Measurements from ENCODE around the gene GNL3L.
"Not testable (repeated sequence)": the region's sequence is repeated elsewhere in the genome, so short reads cannot be mapped to it uniquely, and the experiment has no call there.

GNL3L gene, protein sequence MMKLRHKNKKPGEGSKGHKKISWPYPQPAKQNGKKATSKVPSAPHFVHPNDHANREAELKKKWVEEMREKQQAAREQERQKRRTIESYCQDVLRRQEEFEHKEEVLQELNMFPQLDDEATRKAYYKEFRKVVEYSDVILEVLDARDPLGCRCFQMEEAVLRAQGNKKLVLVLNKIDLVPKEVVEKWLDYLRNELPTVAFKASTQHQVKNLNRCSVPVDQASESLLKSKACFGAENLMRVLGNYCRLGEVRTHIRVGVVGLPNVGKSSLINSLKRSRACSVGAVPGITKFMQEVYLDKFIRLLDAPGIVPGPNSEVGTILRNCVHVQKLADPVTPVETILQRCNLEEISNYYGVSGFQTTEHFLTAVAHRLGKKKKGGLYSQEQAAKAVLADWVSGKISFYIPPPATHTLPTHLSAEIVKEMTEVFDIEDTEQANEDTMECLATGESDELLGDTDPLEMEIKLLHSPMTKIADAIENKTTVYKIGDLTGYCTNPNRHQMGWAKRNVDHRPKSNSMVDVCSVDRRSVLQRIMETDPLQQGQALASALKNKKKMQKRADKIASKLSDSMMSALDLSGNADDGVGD

DNA sequence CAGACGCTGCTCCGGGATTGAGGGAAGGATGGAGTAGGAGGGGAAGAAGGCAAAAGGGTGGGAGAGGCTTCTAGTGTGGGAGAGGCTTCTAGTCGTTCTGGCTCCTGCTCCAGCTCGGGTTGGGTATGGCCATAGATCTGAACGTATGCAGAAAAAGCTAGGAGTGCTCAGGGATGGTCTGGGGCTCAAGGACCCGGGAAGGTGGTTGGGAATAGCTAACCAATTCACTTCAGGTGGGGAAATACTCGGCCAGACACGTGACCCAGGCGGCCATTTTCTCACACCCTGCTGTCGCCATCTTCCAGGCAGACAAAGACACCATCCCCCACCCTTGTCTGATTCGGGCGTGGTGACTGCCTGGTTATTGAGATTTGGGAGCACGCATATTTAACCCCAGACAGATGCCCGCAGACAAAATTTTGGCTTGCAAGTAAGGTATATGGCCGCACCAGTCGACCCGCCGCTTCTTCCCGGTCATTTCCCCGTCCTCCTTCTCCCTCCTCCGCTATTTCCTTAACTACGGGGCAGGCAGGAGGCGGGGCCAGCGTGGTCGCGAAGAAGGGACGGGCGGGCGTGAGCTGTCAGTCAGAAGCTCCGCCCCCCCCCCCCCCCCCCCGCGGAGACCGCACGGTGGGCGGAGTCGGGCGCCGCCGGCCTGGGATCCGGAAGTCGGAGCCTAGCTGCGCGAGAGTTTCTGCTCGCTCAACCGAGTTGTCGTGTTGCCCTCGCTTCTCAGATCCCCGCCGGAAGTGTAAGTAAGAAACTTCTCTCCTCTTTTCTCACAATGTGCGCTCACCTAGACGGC, at the start of gene GNL3L:
GNL3L (plus strand) TSS at position 668 of the 805 bp plus-strand sequence. CDS start 2,348 bp downstream, outside the sequence.
- DNase-seq (ENCODE audit: low spot score) = peak; percentile 88

DNA sequence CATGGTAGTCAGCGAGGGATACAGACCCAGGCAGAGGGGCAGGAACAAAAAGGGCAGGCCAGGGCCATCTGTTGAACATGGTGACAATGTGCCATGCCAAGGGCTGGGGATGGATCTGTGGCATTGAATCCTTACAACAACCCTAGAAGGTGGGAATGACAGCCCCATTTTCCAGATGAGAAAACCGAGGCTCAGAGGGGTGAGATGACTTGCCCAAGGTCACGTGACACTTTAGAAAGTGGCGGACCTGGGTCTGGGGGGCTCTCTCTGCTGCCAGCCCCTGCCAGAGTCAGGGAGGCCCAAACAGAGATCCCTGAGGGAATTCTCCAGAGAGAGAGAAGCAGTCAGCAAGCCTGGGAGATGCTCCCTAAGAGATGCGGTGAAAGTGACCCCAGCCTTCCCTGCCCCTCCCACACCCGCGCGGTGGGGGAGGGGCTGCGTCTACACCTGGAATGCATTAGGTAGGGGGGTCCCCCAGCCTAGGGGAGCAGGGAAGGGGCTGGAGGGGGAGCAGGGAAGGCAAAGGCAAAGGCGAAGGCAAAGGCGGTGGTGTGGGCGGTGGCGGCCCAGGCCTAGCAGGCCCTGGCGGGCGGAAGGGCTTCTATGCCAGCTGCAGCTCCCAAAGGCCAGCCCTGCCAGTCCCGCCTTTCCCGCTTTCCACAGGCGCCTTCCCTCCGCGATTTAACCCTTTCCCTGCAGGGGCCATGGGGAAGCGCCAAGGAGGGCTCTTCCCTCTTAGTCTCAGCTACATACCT, 47.0 kb upstream of the GNL3L start:
- no peak for DNase-seq (ENCODE audit: low spot score)

DNA sequence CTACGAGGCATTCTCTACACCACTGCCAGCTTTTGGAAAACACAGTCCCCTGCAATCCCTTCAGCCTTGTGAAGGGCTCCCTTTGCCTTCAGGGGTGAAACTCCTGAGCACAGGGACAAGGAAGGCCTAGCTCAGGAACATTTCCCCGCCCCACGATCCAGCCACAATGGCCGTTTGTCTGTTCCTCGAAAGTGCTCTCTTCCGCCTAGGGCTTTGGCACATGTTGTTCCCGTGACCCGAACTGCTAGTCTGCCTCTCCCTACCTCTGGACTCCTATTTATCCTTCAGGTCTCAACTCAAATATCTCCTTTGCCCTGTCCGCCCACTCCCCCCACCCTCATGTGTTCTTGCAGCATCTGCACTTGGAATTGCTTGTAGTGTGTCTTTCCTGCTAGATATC, 46.1 kb upstream of the GNL3L start:
- no peak for DNase-seq (ENCODE audit: low spot score)

DNA sequence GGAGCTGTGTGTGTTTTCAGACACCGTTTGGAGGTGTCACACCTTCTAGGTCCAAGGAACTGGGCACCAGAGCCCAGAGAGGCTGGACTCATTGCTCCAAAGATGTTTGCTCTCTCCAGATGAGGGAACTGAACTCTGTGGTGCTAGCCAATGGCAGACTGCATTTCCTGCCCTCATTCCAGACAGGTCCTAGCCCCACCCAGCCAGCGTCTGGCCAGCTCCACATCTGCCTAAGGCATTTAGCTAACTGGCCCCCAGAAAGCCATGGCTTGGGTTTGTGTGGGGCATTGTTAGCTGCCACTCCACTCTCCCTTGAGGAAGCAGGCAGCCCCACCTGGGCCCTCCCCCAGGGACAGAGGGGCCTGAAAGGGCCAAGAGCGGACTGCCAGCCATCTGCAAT, 45.4 kb upstream of the GNL3L start:
- DNase-seq (ENCODE audit: low spot score) = no peak

DNA sequence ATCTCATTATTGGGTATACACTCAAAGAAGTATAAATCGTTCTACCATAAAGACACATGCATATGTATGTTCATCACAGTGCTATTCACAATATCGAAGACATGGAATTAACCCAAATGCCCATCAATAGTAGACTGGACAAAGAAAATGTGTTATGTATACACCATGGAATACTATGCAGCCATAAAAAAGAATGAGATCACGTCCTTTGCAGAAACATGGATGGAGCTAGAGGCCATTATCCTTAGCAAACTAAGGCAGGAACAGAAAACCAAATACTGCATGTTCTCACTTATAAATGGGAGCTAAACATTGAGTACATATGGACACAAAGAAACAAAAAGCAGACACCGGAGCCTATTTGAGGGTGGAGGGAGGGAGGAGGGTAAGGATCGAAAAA, 40.2 kb upstream of the GNL3L start:
- DNase-seq (ENCODE audit: low spot score) = not testable (repeated sequence)

DNA sequence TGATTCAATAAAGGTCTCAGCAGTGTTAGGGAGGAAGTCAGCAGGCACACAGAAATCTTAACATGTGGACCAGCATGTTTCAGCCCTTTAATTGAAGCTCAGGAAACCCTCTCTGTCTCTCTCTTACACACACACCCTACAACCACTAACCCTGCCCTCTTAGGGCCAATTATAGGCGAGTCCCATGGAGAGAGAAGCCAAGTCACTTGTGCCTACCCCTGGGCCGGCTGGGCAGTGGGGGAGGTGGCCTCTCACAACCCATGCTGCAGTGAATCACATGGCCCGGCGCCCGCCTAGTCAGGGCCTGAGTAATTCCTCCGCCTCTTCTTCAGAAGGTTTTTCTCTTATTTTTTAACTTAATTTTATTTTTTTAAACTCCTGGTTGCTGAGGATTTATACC, 37.7 kb upstream of the GNL3L start:
- no peak for DNase-seq (ENCODE audit: low spot score)

DNA sequence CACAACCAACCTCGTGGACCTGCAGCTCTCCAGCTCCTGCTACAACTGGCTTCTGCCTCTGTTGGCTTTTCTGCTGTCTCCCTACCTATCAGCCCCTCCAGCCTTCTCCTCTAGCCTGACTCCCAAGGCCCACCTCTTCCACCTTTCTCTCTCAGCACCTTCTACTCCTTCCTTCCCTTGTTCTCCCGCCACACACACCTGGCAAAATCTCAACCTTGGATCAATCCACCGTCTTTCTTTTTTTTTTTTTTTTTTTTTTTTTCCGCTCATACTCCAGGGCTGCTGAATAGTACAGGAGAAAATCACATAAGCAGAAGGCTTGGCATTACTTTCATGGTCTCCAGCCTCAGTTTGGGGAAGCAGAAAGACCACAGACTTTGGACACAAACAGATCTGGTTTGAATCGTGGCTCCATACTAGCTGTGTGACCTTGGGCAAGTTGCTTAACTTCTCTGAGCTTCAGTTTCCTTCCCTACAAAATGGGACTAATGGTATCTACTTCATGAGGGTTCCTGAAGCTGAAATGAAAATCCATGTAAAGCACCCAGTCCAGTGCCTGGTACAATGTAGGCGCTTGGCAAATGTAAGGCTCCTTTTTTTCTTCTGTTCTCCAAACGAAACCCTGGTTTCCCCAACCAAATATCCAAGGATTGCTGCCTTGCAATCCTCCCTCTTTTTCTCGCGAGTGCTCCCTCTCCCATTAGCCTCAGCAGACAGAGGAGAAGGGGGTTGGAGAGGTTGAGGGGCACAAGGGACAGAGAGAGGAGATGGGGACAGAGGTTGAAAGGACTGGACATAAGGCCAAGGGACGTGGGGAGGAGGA, 35.6 kb upstream of the GNL3L start:
- no peak for DNase-seq (ENCODE audit: low spot score)

DNA sequence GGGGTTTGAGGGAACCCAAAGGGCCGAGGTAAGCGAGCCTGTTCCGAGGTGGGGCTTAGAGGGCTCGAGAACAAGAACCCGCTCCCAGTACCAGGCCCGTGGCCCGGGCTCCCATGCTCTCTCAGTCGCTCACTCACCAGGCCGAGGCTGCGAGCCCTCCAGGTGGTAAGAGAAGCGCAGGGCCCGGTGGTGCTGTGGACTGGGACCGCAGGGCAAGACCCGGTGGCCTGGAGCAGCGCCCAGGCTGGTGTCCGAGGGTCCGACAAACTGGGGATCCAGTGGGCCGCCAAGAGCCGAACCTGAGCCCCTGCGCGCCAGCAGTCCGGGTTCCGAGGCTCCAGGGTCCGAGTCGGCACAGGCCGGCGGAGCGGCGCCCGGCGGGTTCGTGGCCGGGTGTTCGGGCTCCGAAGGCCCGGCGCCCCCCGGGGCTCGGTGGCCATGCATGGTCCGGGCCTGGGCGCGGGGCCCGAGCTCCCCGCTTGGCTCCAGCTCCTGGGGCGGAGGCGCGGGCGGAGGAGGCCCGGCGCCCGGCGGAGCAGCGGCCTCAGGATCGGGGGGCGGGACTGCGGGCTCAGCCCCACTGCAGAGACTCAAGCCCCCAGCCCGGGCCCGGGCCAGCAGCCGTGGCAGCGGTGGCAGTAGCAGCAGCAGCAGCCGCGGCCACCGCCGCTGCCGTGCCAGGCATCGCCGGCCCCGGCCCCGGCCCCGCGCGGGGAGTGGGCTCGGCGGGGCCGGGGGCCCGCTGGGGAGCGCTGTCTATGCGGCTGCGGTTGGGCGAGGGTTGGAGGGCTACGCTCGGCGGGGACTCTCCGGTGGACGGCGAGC, 34.8 kb upstream of the GNL3L start:
- no peak for DNase-seq (ENCODE audit: low spot score)

DNA sequence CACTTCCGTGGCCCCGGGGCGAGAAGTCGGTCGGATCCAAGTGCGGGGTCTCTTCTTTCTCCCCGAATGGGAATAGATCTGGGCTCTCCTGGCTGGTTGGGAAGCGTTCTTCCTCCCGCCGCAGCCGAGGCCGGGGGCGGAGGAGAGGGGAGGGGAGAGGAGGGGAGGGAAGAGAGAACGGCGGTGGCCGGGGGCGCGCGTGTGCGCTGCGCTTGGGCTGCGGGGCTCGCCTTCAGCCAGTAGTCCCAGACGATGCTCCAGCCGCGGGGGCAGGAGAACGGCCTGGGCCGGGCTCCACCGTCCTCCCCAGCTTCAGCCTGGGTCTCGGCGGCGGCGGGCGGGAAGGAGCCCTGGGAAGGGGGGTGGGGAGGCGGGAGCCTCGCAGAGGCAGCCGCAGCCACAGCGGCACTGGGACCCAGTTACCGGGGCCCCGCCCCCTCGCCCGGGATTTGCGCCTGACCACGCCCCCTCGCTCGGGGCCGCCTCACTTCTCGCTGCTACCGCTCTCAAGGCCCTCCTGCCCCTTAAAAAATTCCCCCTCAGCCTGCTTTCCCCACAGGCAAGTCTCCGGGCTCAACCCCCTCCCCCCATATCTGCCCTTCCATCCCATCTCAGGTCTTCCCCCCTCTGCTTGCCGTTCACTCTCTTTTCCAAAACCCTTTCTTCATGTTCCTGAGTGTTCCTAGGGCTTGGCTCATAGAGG, 34.1 kb upstream of the GNL3L start, which contains the start of gene FGD1:
FGD1 (minus strand) TSS at position 421 of the 703 bp plus-strand sequence. CDS start 802 bp downstream, outside the sequence.
- no peak for DNase-seq (ENCODE audit: low spot score)

DNA sequence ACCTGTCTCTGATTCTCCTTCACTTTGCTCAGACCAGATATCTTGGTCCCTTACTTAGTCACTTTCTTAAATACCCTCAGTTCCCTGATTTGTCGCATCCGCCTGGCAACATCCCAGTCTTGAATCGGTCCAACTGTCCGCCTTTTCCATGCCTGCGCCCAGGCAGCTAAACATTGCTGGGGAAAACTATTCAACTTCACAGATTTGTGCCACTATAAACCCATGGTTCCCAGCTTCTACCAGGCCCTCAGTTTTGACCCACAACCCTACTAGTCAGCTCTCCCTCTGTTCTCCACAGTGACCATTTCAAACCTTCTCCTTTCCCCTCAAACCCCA, 33.5 kb upstream of the GNL3L start:
- DNase-seq (ENCODE audit: low spot score) = no peak

DNA sequence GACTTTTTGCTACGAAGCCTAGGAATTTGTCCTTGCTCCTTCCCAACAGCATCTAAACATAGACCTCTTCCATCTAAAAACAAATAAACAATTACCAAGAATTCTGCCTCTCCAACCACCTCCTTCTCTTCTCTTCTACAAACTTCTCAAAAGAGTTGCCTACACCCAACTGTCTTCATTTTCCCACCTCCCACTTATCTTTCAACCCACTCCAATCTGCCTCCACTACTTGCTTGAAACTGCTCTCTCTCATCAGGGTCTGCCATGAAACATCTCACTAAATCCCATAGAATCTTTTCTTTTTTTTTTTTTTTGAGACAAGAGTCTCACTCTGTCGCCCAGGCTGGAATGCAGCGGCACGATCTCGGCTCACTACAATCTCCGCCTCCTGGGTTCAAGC, 33.1 kb upstream of the GNL3L start:
- no peak for DNase-seq (ENCODE audit: low spot score)

DNA sequence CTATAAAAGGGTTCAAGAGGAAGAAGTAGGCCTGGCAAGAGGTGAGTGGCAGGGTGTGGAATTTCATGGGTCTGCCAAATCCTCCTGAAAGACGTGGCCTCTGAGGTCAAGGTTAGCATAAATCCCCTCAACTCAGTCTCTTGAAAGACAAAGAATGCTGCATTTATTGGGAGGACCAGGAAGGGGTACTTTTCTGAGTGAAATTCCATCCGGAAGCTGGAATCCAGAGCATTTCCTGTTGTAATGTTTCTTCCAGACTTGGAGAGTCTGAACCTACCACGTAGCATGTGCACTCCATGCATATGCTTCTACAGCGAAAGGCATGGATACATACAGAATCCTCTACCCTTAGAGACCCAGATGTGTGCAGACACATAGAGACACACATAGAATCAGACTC, 20.6 kb upstream of the GNL3L start:
- no peak for DNase-seq (ENCODE audit: low spot score)

DNA sequence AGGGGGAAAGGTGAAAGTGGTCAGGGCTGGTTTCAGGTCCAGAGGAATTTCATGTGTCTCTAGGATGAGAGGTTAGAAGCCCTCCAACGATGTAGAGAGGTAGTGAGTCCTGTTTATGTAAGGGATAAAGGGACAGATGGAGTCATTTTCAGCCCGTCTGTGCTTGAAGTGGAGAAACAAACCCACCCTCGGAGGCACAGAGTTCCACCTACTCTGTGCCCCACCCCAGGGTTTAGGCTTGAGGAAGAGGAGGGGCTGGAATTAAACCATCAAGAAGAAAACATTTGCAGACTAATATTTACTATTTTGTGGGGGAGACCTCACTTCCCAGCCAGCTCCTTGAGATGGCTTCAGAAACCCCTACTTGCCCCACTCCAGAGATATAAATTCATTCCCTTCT, 868 bp upstream of the GNL3L start:
- DNase-seq (ENCODE audit: low spot score) = no peak

DNA sequence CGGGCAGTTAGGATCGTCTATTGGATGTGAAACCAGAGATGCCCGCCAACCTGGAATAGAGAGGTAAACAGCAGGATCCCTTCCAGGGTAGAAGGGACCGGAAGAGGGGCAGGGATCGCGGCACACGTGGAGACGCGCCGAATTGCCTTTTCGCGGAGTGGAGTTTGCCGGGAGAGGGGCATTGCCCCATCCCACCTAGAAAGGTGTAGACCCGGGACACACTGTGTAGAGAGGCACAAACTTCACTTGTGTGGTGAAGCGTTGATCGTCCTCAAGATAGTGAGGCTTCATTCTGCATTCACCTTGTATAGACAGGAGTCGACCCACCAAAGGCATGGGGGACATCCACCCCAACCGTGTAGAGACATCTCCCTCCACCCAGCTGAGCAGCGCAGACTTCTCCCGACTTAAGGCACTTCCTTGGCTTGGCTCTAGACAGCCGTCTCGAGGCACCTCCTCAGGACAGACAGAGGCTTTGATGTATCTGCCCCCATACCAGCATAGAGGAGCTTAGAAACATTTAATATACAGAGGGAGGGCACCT, 410 bp downstream of the GNL3L start:
- DNase-seq (ENCODE audit: low spot score) = no peak

DNA sequence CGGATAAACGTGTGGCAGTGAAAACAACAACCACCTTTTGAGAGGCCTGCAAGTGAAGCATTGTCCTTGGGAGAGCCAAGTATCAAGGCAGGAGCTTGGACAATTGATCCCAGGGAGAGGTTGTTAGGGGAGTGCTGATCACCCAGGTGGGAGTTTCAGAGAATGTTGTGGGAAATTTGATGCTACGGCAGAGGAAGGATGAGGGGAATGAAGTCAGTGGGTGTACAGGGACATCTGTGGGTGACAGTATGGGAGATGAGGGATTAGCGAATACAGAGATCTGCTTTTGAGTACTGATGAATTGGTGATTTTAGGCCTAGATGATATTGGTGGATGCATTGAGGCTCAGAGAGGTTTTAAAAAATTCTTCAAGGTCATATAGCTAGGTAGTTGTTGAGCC, 4.3 kb downstream of the GNL3L start:
- no peak for DNase-seq (ENCODE audit: low spot score)

DNA sequence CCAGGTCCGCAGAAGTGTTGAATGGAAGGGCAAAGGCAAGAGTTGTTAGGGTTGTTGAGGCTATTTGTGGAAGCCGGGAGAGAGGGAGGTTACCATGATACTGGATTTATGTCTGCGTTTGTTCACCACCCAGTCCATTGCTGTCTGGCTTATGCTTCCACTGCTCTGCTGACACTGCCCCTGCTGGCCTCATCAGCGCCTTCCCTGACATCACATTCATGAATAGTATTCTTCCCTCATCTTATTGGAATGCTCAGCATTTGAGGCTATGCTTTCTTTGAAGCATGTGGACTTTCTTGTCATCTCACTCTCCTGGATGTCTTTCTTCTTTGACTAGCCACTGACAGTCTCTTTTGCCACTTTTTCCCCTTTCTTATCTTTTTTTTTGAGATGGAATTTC, 10.3 kb downstream of the GNL3L start:
- DNase-seq (ENCODE audit: low spot score) = no peak

DNA sequence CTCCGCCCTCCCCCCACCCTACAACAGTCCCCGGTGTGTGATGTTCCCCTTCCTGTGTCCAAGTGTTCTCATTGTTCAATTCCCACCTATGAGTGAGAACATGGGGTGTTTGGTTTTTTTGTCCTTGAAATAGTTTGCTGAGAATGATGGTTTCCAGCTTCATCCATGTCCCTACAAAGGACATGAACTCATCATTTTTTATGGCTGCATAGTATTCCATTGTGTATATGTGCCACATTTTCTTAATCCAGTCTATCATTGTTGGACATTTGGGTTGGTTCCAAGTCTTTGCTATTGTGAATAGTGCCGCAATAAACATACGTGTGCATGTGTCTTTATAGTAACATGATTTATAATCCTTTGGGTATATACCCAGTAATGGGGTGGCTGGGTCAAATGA, 12.2 kb downstream of the GNL3L start:
- DNase-seq (ENCODE audit: low spot score) = not testable (repeated sequence)

DNA sequence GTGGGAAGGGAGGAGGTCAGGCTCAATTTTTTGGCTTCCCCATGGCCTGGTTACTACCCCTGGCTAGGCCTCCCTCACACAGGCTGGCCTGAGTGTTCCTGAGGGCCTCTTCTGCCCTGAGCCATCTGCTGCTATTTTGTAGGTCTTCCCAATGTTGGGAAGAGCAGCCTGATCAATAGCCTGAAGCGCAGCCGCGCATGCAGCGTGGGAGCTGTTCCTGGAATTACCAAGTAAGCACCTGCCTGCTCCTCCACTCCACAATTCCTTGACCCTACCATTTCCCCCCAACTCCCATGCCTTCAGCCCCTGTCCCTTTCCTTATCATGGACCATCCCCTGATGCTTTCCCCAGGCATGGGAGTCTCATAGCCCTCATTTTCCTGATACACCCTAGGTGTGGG, 20.8 kb downstream of the GNL3L start:
- DNase-seq (ENCODE audit: low spot score) = no peak

DNA sequence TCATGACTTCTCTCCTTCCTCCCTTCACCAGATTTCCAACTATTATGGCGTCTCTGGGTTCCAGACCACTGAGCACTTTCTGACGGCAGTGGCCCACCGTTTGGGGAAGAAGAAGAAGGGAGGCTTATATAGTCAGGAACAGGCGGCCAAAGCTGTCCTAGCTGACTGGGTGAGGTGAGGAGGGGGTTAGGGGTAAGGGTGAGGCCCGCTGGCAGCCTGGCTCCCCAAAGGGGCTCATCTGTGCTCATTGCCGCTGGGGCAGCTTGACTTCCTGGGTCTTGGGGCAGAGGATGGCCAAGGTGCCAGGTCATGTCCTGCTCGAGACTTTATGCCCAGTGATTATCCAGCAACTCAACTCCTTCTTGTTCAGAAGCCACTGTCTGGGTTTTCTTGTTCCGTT, 21.8 kb downstream of the GNL3L start:
- no peak for DNase-seq (ENCODE audit: low spot score)

DNA sequence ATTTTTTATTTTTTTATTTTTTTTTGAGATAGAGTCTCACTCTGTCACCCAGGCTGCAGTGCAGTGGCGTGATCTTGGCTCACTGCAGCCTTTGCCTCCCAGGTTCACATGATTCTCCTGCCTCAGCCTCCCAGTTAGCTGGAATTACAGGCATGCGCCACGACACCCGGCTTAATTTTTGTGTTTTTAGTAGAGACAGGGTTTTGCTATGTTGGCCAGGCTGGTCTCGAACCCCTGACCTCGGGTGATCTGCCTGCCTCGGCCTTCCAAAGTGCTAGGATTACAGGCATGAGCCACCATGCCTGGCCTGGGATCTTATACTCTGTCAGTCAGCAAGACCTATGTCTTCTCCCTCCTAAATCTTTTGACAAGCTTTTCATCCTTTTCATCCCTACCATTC, 25.0 kb downstream of the GNL3L start:
- DNase-seq (ENCODE audit: low spot score) = not testable (repeated sequence)
